Measurements from ENCODE around the gene SNAI3.
A peak's percentile ranks its signal among the peaks of the same experiment; 100 is the strongest.

SNAI3 gene

GRCh38 chr16:88703486-88704309 lies 17.4 kb upstream of the SNAI3 start:
- TF ChIP-seq POLR2AphosphoS5 (IDR thresholded peaks at IDR 0.05; ENCODE audit: low read depth, low read length) (no peak), SIN3A (IDR thresholded peaks at IDR 0.05; ENCODE audit: borderline replicate concordance, insufficient read depth, low read length) (no peak), REST (IDR thresholded peaks at IDR 0.05; ENCODE audit: insufficient read depth in 1 of 2, low read depth in 2 of 2, low read length in 2 of 2) (no peak), FOXP2 (optimal IDR thresholded peaks at IDR 0.05; ENCODE audit: borderline replicate concordance, extremely low read depth, extremely low read length, insufficient read depth) (no peak), TAF1 (IDR thresholded peaks at IDR 0.05; ENCODE audit: borderline replicate concordance, insufficient read depth, low read length) (no peak)

GRCh38 chr16:88702371-88703210 lies 16.3 kb upstream of the SNAI3 start:
- TF ChIP-seq TAF1 (IDR thresholded peaks at IDR 0.05; ENCODE audit: borderline replicate concordance, insufficient read depth, low read length) (no peak), POLR2AphosphoS5 (IDR thresholded peaks at IDR 0.05; ENCODE audit: low read depth, low read length) (no peak), FOXP2 (optimal IDR thresholded peaks at IDR 0.05; ENCODE audit: borderline replicate concordance, extremely low read depth, extremely low read length, insufficient read depth) (no peak), SIN3A (IDR thresholded peaks at IDR 0.05; ENCODE audit: borderline replicate concordance, insufficient read depth, low read length) (no peak), REST (IDR thresholded peaks at IDR 0.05; ENCODE audit: insufficient read depth in 1 of 2, low read depth in 2 of 2, low read length in 2 of 2) (no peak)

- TF ChIP-seq TAF1 (IDR thresholded peaks at IDR 0.05; ENCODE audit: borderline replicate concordance, insufficient read depth, low read length) (no peak), SIN3A (IDR thresholded peaks at IDR 0.05; ENCODE audit: borderline replicate concordance, insufficient read depth, low read length) (no peak), FOXP2 (optimal IDR thresholded peaks at IDR 0.05; ENCODE audit: borderline replicate concordance, extremely low read depth, extremely low read length, insufficient read depth) (no peak), POLR2AphosphoS5 (IDR thresholded peaks at IDR 0.05; ENCODE audit: low read depth, low read length) (no peak)
These were observed 15.5 kb upstream of the SNAI3 start for GRCh38 chr16:88701581-88702370.

- TF ChIP-seq REST (IDR thresholded peaks at IDR 0.05; ENCODE audit: insufficient read depth in 1 of 2, low read depth in 2 of 2, low read length in 2 of 2) (0 out of 4 replicates have a peak, but pooled peaks have one; percentile 12 to 31), SIN3A (IDR thresholded peaks at IDR 0.05; ENCODE audit: borderline replicate concordance, insufficient read depth, low read length) (peak; percentile 84; the same call in 1 of the 2 replicates), TAF1 (IDR thresholded peaks at IDR 0.05; ENCODE audit: borderline replicate concordance, insufficient read depth, low read length) (no peak)
These were observed 14.6 kb upstream of the SNAI3 start for GRCh38 chr16:88700636-88701482.

Measured in PFSK-1 (cell line).